NB4 (cell line): ENCODE data around the gene NRAP.

ENCODE experiments used
- MYC ChIP-seq: IDR thresholded peaks from 2 replicates; pipeline ENCODE4 v1.6.1; 2011; ENCODE audit warnings: low read depth, low read length
- TF ChIP-seq, protein P1 (sequence below): IDR thresholded peaks from one replicate; pipeline ENCODE4 v1.5.1; 2012; ENCODE audit warnings: low read depth, low read length

- TF ChIP-seq, protein P1, sequence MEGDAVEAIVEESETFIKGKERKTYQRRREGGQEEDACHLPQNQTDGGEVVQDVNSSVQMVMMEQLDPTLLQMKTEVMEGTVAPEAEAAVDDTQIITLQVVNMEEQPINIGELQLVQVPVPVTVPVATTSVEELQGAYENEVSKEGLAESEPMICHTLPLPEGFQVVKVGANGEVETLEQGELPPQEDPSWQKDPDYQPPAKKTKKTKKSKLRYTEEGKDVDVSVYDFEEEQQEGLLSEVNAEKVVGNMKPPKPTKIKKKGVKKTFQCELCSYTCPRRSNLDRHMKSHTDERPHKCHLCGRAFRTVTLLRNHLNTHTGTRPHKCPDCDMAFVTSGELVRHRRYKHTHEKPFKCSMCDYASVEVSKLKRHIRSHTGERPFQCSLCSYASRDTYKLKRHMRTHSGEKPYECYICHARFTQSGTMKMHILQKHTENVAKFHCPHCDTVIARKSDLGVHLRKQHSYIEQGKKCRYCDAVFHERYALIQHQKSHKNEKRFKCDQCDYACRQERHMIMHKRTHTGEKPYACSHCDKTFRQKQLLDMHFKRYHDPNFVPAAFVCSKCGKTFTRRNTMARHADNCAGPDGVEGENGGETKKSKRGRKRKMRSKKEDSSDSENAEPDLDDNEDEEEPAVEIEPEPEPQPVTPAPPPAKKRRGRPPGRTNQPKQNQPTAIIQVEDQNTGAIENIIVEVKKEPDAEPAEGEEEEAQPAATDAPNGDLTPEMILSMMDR = no peak
- no peak for TF ChIP-seq MYC
These were observed 71.5 kb downstream of the NRAP start for GRCh38 chr10:113592380-113592779.
